ENCODE measurements around the gene FNBP1. TPM values are rescaled to one million over a fixed set of nuclear protein-coding genes. Genes with fewer than 3 reads are reported as not detected.

The FNBP1 gene
- total RNA-seq, 1 donor = 44.4 TPM

GRCh38 chr9:129886226-129887174 lies 156.5 kb downstream of the FNBP1 start:
- peak; percentile 17 for DNase-seq (ENCODE audit: low read depth)
- TF ChIP-seq, protein P1, sequence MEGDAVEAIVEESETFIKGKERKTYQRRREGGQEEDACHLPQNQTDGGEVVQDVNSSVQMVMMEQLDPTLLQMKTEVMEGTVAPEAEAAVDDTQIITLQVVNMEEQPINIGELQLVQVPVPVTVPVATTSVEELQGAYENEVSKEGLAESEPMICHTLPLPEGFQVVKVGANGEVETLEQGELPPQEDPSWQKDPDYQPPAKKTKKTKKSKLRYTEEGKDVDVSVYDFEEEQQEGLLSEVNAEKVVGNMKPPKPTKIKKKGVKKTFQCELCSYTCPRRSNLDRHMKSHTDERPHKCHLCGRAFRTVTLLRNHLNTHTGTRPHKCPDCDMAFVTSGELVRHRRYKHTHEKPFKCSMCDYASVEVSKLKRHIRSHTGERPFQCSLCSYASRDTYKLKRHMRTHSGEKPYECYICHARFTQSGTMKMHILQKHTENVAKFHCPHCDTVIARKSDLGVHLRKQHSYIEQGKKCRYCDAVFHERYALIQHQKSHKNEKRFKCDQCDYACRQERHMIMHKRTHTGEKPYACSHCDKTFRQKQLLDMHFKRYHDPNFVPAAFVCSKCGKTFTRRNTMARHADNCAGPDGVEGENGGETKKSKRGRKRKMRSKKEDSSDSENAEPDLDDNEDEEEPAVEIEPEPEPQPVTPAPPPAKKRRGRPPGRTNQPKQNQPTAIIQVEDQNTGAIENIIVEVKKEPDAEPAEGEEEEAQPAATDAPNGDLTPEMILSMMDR (IDR thresholded peaks at IDR 0.05; ENCODE audit: insufficient read depth, low read length) = no peak
- H3K4me3 ChIP-seq (ENCODE audit: low read depth, low read length) = no peak overlapping the region

GRCh38 chr9:129885670-129886106 lies 157.3 kb downstream of the FNBP1 start:
- TF ChIP-seq, protein P1 (IDR thresholded peaks at IDR 0.05; ENCODE audit: insufficient read depth, low read length) = peak; percentile 88
- peak overlapping the region; percentile 13 for H3K4me3 ChIP-seq (ENCODE audit: low read depth, low read length)
- DNase-seq (ENCODE audit: low read depth) = peak; percentile 89

DNA sequence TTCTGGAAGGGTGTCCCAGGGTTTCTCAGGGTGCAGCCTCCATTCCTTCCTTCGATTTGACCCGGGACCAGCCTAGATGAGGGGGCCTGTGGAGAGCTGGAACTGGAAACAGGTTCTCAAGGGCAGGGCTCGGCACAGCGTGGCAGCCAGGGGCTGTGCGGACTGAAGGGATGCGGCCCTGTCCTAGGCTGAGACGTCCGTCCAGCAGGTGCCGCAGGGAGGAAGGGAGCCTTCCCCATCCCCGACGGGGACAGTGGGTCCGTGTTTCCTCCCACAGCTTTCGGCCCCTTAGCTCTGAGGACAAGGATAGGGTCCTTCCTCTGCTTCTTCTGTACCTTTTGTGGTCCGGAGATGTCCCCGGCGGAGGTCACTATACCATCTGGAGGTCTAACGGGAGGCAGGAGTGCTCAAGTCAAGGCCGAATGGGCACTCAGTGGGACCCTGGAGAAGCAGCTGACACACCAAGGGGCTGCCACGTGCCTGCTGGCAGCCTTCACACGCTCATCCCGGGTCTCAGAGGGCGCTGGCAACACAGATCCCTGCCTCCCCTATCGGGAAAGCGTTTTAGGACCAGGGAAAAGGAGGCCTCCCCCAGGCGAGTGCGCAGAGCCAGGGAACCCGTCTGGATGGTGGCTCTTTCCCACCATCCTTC lies 157.8 kb downstream of the FNBP1 start:
- H3K4me3 ChIP-seq (ENCODE audit: low read depth, low read length) = peak overlapping the region; percentile 13
- TF ChIP-seq, protein P1 (IDR thresholded peaks at IDR 0.05; ENCODE audit: insufficient read depth, low read length) = no peak
- no peak for DNase-seq (ENCODE audit: low read depth)

DNA sequence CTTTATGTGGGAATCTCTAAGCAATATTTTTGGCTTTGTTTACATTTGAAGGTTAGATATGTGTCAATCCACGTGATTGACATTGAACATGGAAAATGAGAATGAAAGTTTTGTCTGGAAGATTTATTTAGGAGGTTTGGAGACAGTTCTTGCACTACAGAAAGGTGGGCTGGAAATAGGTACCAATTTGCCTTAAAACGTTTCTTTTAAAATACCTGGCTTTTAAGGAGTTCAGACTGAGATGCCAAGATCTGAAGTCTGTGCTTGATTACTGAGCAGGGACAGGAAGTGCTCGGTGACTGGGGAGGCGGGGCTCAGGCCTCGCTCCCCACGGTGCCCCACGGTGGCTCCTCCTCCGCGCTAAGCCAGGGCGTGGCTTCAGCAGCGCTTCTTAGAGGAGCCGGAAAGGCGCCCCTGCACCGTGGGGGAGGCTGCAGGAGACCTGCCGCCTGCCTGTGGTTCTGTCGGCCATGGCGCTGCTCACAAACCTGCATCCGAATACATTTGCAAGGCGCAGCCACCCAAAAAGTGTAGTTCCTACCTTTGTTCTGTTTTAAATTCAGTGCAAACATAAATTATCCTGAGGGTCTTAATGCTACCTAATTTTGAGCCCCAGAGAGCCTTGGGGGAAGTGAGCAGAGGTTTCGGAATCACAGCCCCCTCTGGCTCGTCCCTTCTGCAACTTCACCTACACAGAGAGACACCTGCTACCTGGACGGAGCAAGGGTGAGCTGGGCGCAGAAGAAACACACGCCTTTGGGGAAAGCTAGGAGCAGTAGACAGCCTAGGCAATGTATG lies 158.6 kb downstream of the FNBP1 start:
- H3K4me3 ChIP-seq (ENCODE audit: low read depth, low read length) = no peak overlapping the region
- DNase-seq (ENCODE audit: low read depth) = peak; percentile 56
- TF ChIP-seq, protein P1 (IDR thresholded peaks at IDR 0.05; ENCODE audit: insufficient read depth, low read length) = no peak

GRCh38 chr9:129881547-129882324 lies 161.3 kb downstream of the FNBP1 start:
- no peak for DNase-seq (ENCODE audit: low read depth)
- H3K4me3 ChIP-seq (ENCODE audit: low read depth, low read length) = no peak overlapping the region
- TF ChIP-seq, protein P1 (IDR thresholded peaks at IDR 0.05; ENCODE audit: insufficient read depth, low read length) = no peak
